22Rv1 (cell line): ENCODE results near the gene AGA.

Source experiments
- ZFX ChIP-seq: fragments of 450-650 bp; IDR thresholded peaks from 2 replicates; pipeline ENCODE4 v1.6.1; 2017; ENCODE audit warnings: antibody characterized with exemption, borderline replicate concordance
- TF ChIP-seq, protein P1 (sequence below): fragments of 450-650 bp; IDR thresholded peaks from 2 replicates; pipeline ENCODE4 v1.5.1; 2017; ENCODE audit warnings: mild to moderate bottlenecking

DNA sequence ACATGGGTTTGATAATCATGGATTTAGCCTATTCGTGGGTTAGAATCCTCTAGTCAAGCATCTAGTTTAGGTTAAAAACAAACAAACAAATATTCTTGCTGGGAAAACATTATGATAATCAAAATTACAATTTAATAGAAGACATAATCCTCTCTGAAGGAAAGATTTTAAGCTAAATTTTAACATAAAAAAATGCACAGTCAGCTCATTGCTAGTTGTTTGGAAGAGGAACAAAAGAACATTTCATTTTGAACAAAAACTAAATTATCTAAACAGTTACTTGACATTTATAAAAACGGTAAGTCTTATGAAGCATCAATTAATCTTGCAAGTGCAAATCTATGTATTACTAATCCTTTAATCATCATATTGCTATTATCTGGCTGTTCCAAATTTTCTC lies 18.2 kb upstream of the AGA start:
- TF ChIP-seq, protein P1, sequence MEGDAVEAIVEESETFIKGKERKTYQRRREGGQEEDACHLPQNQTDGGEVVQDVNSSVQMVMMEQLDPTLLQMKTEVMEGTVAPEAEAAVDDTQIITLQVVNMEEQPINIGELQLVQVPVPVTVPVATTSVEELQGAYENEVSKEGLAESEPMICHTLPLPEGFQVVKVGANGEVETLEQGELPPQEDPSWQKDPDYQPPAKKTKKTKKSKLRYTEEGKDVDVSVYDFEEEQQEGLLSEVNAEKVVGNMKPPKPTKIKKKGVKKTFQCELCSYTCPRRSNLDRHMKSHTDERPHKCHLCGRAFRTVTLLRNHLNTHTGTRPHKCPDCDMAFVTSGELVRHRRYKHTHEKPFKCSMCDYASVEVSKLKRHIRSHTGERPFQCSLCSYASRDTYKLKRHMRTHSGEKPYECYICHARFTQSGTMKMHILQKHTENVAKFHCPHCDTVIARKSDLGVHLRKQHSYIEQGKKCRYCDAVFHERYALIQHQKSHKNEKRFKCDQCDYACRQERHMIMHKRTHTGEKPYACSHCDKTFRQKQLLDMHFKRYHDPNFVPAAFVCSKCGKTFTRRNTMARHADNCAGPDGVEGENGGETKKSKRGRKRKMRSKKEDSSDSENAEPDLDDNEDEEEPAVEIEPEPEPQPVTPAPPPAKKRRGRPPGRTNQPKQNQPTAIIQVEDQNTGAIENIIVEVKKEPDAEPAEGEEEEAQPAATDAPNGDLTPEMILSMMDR: no peak
- TF ChIP-seq ZFX: no peak
